H1 (cell line): Measurements from ENCODE around the gene ST14. TPM values are rescaled to one million over a fixed set of nuclear protein-coding genes. Genes with fewer than 3 reads are reported as not detected.

Experiments
- CTCF ChIA-PET: fragments of 300-600 bp; sonication (Branson Sonifier 250); formaldehyde crosslinking; loops from one replicate; lab custom pipeline; 2021; ENCODE audit not compliant: partially characterized antibody; lab: Charles Lee
- POLR2A ChIA-PET: fragments of 300-600 bp; sonication (Branson Sonifier 250); formaldehyde crosslinking; loops from one replicate; lab custom pipeline; 2021; ENCODE audit warnings: inconsistent platforms; ENCODE audit not compliant: partially characterized antibody; lab: Charles Lee
- DNase-seq, 2 experiments: peaks; one replicate each; pipeline versions ENCODE4 v3.0.0 to v3.0.0-alpha.2; 2010 to 2022; ENCODE audit warnings: low spot score in 2 of 2, low read depth in 1 of 2, mixed read lengths in 1 of 2
- FAIRE-seq: peaks from 2 replicates; lab custom pipeline; 2011; peaks lifted over from hg19 to GRCh38; lab: Jason Lieb, UNC
- H2AFZ ChIP-seq: 2 replicates; pipeline ENCODE4 v1.8.1; 2012; ENCODE audit warnings: low read length, inconsistent platforms
- H2AK5ac ChIP-seq: 2 replicates; pipeline ENCODE4 v1.6.1; 2013; ENCODE audit warnings: low read depth, low read length
- H2BK120ac ChIP-seq: replicated peaks from 2 replicates; pipeline ENCODE3; 2013; ENCODE audit warnings: low read depth, low read length, inconsistent platforms
- H2BK12ac ChIP-seq: 2 replicates; pipeline ENCODE4 v1.6.1; 2013; ENCODE audit warnings: low read depth, low read length
- H2BK15ac ChIP-seq: 2 replicates; pipeline ENCODE4 v1.6.1; 2013; ENCODE audit warnings: low read length
- H2BK20ac ChIP-seq: 2 replicates; pipeline ENCODE4 v1.6.1; 2013; ENCODE audit warnings: low read length
- H2BK5ac ChIP-seq: 2 replicates; pipeline ENCODE4 v1.6.1; 2013; ENCODE audit warnings: low read depth, low read length
- H3K14ac ChIP-seq: 2 replicates; pipeline ENCODE4 v1.6.1; 2013; ENCODE audit warnings: inconsistent platforms; ENCODE audit not compliant: insufficient read length
- H3K18ac ChIP-seq: 2 replicates; pipeline ENCODE4 v1.6.1; 2013; ENCODE audit warnings: low read length; ENCODE audit errors: extremely low read depth
- H3K23ac ChIP-seq: 2 replicates; pipeline ENCODE4 v1.6.1; 2013; ENCODE audit warnings: inconsistent platforms; ENCODE audit not compliant: insufficient read length
- H3K23me2 ChIP-seq: 2 replicates; pipeline ENCODE4 v1.6.1; 2013; ENCODE audit warnings: low read depth, low read length
- H3K27ac ChIP-seq: 2 replicates; pipeline ENCODE4 v1.6.1; 2011; ENCODE audit warnings: low read depth, low read length, inconsistent platforms
- H3K27me3 ChIP-seq, 4 experiments: replicated peaks in 1 of 4; 1 replicate in 1 of 4; 2 replicates in 3 of 4; pipeline versions ENCODE4 v1.6.1 to v1.8.1; 2011 to 2013; ENCODE audit warnings: low read length in 3 of 4, mild to moderate bottlenecking in 3 of 4, inconsistent platforms in 2 of 4, mixed read lengths in 2 of 4, moderate library complexity in 1 of 4; ENCODE audit not compliant: control insufficient read depth in 3 of 4, insufficient read depth in 3 of 4; ENCODE audit errors: extremely low read depth in 1 of 4
- H3K36me3 ChIP-seq, 4 experiments: 2 replicates each; pipeline versions ENCODE4 v1.6.1 to v1.8.1; 2011 to 2013; ENCODE audit warnings: mild to moderate bottlenecking in 4 of 4, low read length in 3 of 4, moderate library complexity in 2 of 4, control low read depth in 1 of 4, inconsistent platforms in 1 of 4; ENCODE audit not compliant: insufficient read depth in 4 of 4, control insufficient read depth in 2 of 4
- H3K4ac ChIP-seq: replicated peaks from 2 replicates; pipeline ENCODE3; 2013; ENCODE audit warnings: low read length, low read depth, mixed read lengths, inconsistent platforms; ENCODE audit not compliant: insufficient read length
- H3K4me1 ChIP-seq, 4 experiments: replicated peaks in 1 of 4; 1 replicate in 1 of 4; 2 replicates in 3 of 4; pipeline versions ENCODE4 v1.6.1 to v1.8.1; 2011 to 2013; ENCODE audit warnings: low read length in 3 of 4, inconsistent platforms in 2 of 4, mixed read lengths in 1 of 4; ENCODE audit not compliant: insufficient read depth in 4 of 4, control insufficient read depth in 3 of 4
- H3K4me2 ChIP-seq, 2 experiments: 2 replicates each; pipeline versions ENCODE4 v1.6.1 to v1.8.1; 2011 to 2013; ENCODE audit warnings: low read depth in 2 of 2, low read length in 2 of 2, control low read depth in 1 of 2, inconsistent platforms in 1 of 2, mild to moderate bottlenecking in 1 of 2; ENCODE audit not compliant: insufficient read depth in 1 of 2
- H3K4me3 ChIP-seq, 4 experiments: fragments of 200-600, 300-600 bp in 1 of 4; sonication (generic), shearing (Covaris generic), sonication (Bioruptor Twin) in 1 of 4; 2 replicates each; pipeline versions ENCODE4 v1.5.1 to v1.8.1; 2011 to 2016; ENCODE audit warnings: low read length in 4 of 4, low read depth in 3 of 4, control low read depth in 2 of 4, inconsistent platforms in 2 of 4, mild to moderate bottlenecking in 2 of 4, mixed read lengths in 1 of 4, moderate library complexity in 1 of 4; ENCODE audit not compliant: insufficient read depth in 2 of 4; ENCODE audit errors: extremely low read depth in 1 of 4
- H3K56ac ChIP-seq: replicated peaks from 2 replicates; pipeline ENCODE3; 2013; ENCODE audit warnings: low read depth, mild to moderate bottlenecking, mixed read lengths, low read length, inconsistent platforms; ENCODE audit not compliant: insufficient read length
- H3K79me1 ChIP-seq: 2 replicates; pipeline ENCODE4 v1.6.1; 2013; ENCODE audit warnings: low read depth, low read length, control low read depth
- H3K79me2 ChIP-seq, 2 experiments: 2 replicates each; pipeline versions ENCODE4 v1.6.1 to v1.8.1; 2012 to 2013; ENCODE audit warnings: low read length in 2 of 2, mild to moderate bottlenecking in 2 of 2, inconsistent platforms in 1 of 2; ENCODE audit not compliant: insufficient read depth in 2 of 2, control insufficient read depth in 1 of 2
- H3K9ac ChIP-seq, 4 experiments: replicated peaks in 1 of 4; 1 replicate in 1 of 4; 2 replicates in 3 of 4; pipeline versions ENCODE4 v1.6.1 to v1.8.1; 2011 to 2013; ENCODE audit warnings: low read depth in 3 of 4, low read length in 3 of 4, control low read depth in 2 of 4, mild to moderate bottlenecking in 2 of 4, moderate library complexity in 2 of 4, inconsistent platforms in 1 of 4; ENCODE audit errors: extremely low read depth in 1 of 4
- H3K9me3 ChIP-seq, 2 experiments: 2 replicates each; pipeline versions ENCODE4 v1.6.1 to v1.8.1; 2012 to 2013; ENCODE audit warnings: mild to moderate bottlenecking in 2 of 2, moderate library complexity in 2 of 2, control low read depth in 1 of 2, inconsistent platforms in 1 of 2, low read depth in 1 of 2, low read length in 1 of 2, mixed read lengths in 1 of 2; ENCODE audit not compliant: insufficient read depth in 2 of 2
- H4K20me1 ChIP-seq, 2 experiments: replicated peaks in 1 of 2; 2 replicates each; pipeline versions ENCODE3 to v1.8.1; 2011 to 2013; ENCODE audit warnings: inconsistent platforms in 2 of 2, low read length in 2 of 2, mild to moderate bottlenecking in 1 of 2; ENCODE audit not compliant: insufficient read depth in 2 of 2, control insufficient read depth in 1 of 2
- H4K5ac ChIP-seq: 2 replicates; pipeline ENCODE4 v1.6.1; 2013; ENCODE audit warnings: low read length, low read depth, mixed read lengths, inconsistent platforms; ENCODE audit not compliant: insufficient read length
- H4K8ac ChIP-seq: 2 replicates; pipeline ENCODE4 v1.8.0; 2013; ENCODE audit warnings: mild to moderate bottlenecking, moderate library complexity, low read length, inconsistent platforms; ENCODE audit not compliant: insufficient read depth; ENCODE audit errors: extremely low read depth
- H4K91ac ChIP-seq: replicated peaks from 2 replicates; pipeline ENCODE3; 2013; ENCODE audit warnings: low read length, mixed read lengths, inconsistent platforms; ENCODE audit not compliant: insufficient read length
- ASH2L ChIP-seq: fragments of 200-600, 300-600 bp; sonication (generic); IDR thresholded peaks from one replicate; pipeline ENCODE4 v1.7.1; 2017; ENCODE audit warnings: low read length
- ATF3 ChIP-seq: IDR thresholded peaks from 2 replicates; pipeline ENCODE4 v1.6.1; 2011; ENCODE audit warnings: low read depth, mild to moderate bottlenecking, low read length; ENCODE audit not compliant: insufficient read depth
- CHD1 ChIP-seq: IDR thresholded peaks from 2 replicates; pipeline ENCODE4 v1.6.1; 2012; ENCODE audit warnings: low read depth, low read length, improper control_type of control experiment
- CTCF ChIP-seq, 3 experiments: IDR thresholded peaks; 1 replicate in 2 of 3; 2 replicates in 1 of 3; pipeline versions ENCODE4 v1.5.1 to v1.6.1; 2011; ENCODE audit warnings: low read length in 3 of 3, mild to moderate bottlenecking in 3 of 3, inconsistent platforms in 2 of 3, low read depth in 1 of 3, moderate library complexity in 1 of 3; ENCODE audit not compliant: insufficient read depth in 1 of 3; ENCODE audit errors: control extremely low read depth in 1 of 3
- FOSL1 ChIP-seq: IDR thresholded peaks from 2 replicates; pipeline ENCODE4 v1.6.1; 2011; ENCODE audit warnings: mild to moderate bottlenecking, low read depth, low read length, moderate library complexity; ENCODE audit not compliant: insufficient read depth
- MAFK ChIP-seq: IDR thresholded peaks from 2 replicates; pipeline ENCODE4 v1.6.1; 2012; ENCODE audit warnings: low read depth, mild to moderate bottlenecking, improper control_type of control experiment, low read length
- SUZ12 ChIP-seq: fragments of 200-600 bp; sonication (generic); IDR thresholded peaks from 2 replicates; pipeline ENCODE4 v1.6.1; 2012; ENCODE audit warnings: mild to moderate bottlenecking, inconsistent platforms, low read length, moderate library complexity, mixed read lengths
- USF2 ChIP-seq: IDR thresholded peaks from 2 replicates; pipeline ENCODE4 v1.6.1; 2011; ENCODE audit warnings: low read length, improper control_type of control experiment
- WGBS, 2 experiments: shearing (Covaris generic) in 1 of 2; methylation state at CpG; one replicate each; pipeline versions ENCODE4 v1.1.6 to v1.1.7; 2013 to 2015; ENCODE audit warnings: low lambda C conversion rate in 2 of 2, mixed read lengths in 2 of 2, inconsistent platforms in 1 of 2, low coverage in 1 of 2, missing lambda C conversion rate in 1 of 2; ENCODE audit not compliant: insufficient replicate concordance in 2 of 2, insufficient coverage in 1 of 2, insufficient read length in 1 of 2; ENCODE audit errors: extremely low coverage in 1 of 2, missing lambda C conversion rate in 1 of 2; 5-methylcytosine and 5-hydroxymethylcytosine counted together
- polyA plus RNA-seq, 7 experiments: library from polyadenylated mRNA; depleted of rRNA in 3 of 7; stranded (reverse) in 5 of 7; unstranded in 2 of 7; fragments of >200 nt in 5 of 7; fragments of 200-250 nt in 2 of 7; gene quantifications; 1 replicate in 5 of 7; 2 replicates in 1 of 7; 4 replicates in 1 of 7; pipeline versions ENCODE4 v1.2.1 to v1.2.3, GENCODE V29; 2011 to 2013; ENCODE audit warnings: missing spikeins in 2 of 7, mixed read lengths in 2 of 7
- total RNA-seq: library from RNA; stranded (reverse); fragmentation: NEBNext Ultra II Directional; extraction: Animal tissue kit (Norgen Biotek cat#: 25700); gene quantifications from 2 replicates; pipeline ENCODE4 v1.2.1, GENCODE V29; 2021

Gene ST14
- total and polyA plus RNA-seq, 2 of the 8 experiments (the other 6 are each of a cell fraction or from before 2014, with no cell fraction given) = 22.4 to 24.9 TPM

- H3K4ac ChIP-seq = no peak overlapping the region
- H4K5ac ChIP-seq = no peak overlapping the region
- no peak overlapping the region for H3K23ac ChIP-seq
- no peak overlapping the region for H2AK5ac ChIP-seq
- DNase-seq (no peak), FAIRE-seq (no peak)
- no peak overlapping the region for H2BK12ac ChIP-seq
- no peak overlapping the region for H4K91ac ChIP-seq
- H4K8ac ChIP-seq = no peak overlapping the region
- H3K14ac ChIP-seq = no peak overlapping the region
- H3K27ac ChIP-seq = no peak overlapping the region
- no peak overlapping the region for H3K4me2 ChIP-seq
- peaks cover 2 to 9% of the 10 kb centered on the region in 2 experiments for H4K20me1 ChIP-seq
- no peak overlapping the region for H2BK20ac ChIP-seq
- H3K79me1 ChIP-seq = no peaks in the 10 kb centered on the region
- no peak overlapping the region for H2AFZ ChIP-seq
- no peak overlapping the region for H2BK15ac ChIP-seq
- H3K23me2 ChIP-seq = no peaks in the 10 kb centered on the region
- 95% methylated on average over 12 of the region's 12 CpGs; no CpG with 5 or more reads in 1 of the 2 experiments for WGBS, 2 experiments
- no peak overlapping the region for H3K56ac ChIP-seq
- no peak overlapping the region for H2BK5ac ChIP-seq
- CTCF ChIA-PET = interaction anchor here (1.0 to 1.4 kb wide), 2 partner anchors 17 to 227 kb away, joined by 4 read pairs; no protein-coding TSS in a partner anchor
- peaks cover 0 to 15% (median 7%) of the 10 kb centered on the region in 4 experiments; a peak in 5 of 7 replicates for H3K4me1 ChIP-seq
- no peaks in the 10 kb centered on the region for H3K27me3 ChIP-seq
- H3K79me2 ChIP-seq = no peaks in the 10 kb centered on the region
- H3K36me3 ChIP-seq = peaks cover 6 to 23% (median 10%) of the 10 kb centered on the region in 4 experiments; a peak in 7 of 8 replicates
- no peak overlapping the region for H2BK120ac ChIP-seq
- no peaks in the 10 kb centered on the region for H3K9me3 ChIP-seq
- POLR2A ChIA-PET = interaction anchor here (2.9 kb wide), 1 partner anchor 11 kb away, joined by 13 read pairs; the partner anchor contains the start of gene ST14
- no peak overlapping the region for H3K9ac ChIP-seq
- H3K18ac ChIP-seq = no peak overlapping the region
- TF ChIP-seq ASH2L (no peak), SUZ12 (no peak), CTCF (IDR thresholded peaks at IDR 0.05; ENCODE audit: control extremely low read depth in 1 of 3, insufficient read depth in 1 of 3, low read depth in 1 of 3, low read length in 3 of 3) (no peak), USF2 (no peak), MAFK (no peak), CHD1 (no peak), FOSL1 (no peak), ATF3 (no peak)
- TF ChIP-seq, all 59 proteins: peak for 0
- H3K4me3 ChIP-seq = no peak overlapping the region
These were observed 10.7 kb upstream of the ST14 start for GRCh38 chr11:130148796-130149326.
